Stimulated activated CD4-positive, alpha-beta T cell treated with anti-CD3 and anti-CD28 coated beads, Interleukin-15, amount 100 ng/mL, for 1 hour (primary cell): Measurements from ENCODE around the gene TRPM8.
"Not testable (repeated sequence)": the region's sequence is repeated elsewhere in the genome, so short reads cannot be mapped to it uniquely, and the experiment has no call there.

ENCODE experiments used
- DNase-seq, 2 donors: peaks; one replicate each; pipeline ENCODE4 v3.0.0-alpha.2; 2020; ENCODE audit warnings: low read depth in 1 of 2, low spot score in 1 of 2

TRPM8 gene

GRCh38 chr2:233936089-233936488, 18.9 kb downstream of the TRPM8 start:
- no peak for DNase-seq

GRCh38 chr2:233938676-233939370, 21.6 kb downstream of the TRPM8 start:
- DNase-seq: no peak

- DNase-seq: no peak
Observed at GRCh38 chr2:233940376-233941276, 23.5 kb downstream of the TRPM8 start.

GRCh38 chr2:233942731-233943130, 25.6 kb downstream of the TRPM8 start:
- DNase-seq: no peak

- no peak for DNase-seq
Observed at GRCh38 chr2:233944269-233944668, 27.1 kb downstream of the TRPM8 start.

- no peak for DNase-seq
Observed at GRCh38 chr2:233944722-233945121, 27.5 kb downstream of the TRPM8 start.

GRCh38 chr2:233945146-233945545, 28.0 kb downstream of the TRPM8 start:
- no peak for DNase-seq

- DNase-seq: no peak
Observed at GRCh38 chr2:233950078-233950825, 33.1 kb downstream of the TRPM8 start.

GRCh38 chr2:233952335-233952734, 35.2 kb downstream of the TRPM8 start:
- DNase-seq: no peak

- no peak for DNase-seq
Observed at GRCh38 chr2:233953087-233953801, 36.1 kb downstream of the TRPM8 start.

- DNase-seq: no peak
Observed at GRCh38 chr2:233960203-233960602, 43.0 kb downstream of the TRPM8 start.

- no peak for DNase-seq
Observed at GRCh38 chr2:233961905-233962304, 44.7 kb downstream of the TRPM8 start.

- no peak for DNase-seq
Observed at GRCh38 chr2:233964581-233964980, 47.4 kb downstream of the TRPM8 start.

- no peak for DNase-seq
Observed at GRCh38 chr2:233965032-233965603, 47.9 kb downstream of the TRPM8 start.

- DNase-seq: not testable (repeated sequence)
Observed at GRCh38 chr2:233965646-233966045, 48.5 kb downstream of the TRPM8 start.

GRCh38 chr2:233966388-233966787, 49.2 kb downstream of the TRPM8 start:
- DNase-seq: no peak

GRCh38 chr2:233967164-233967563, 50.0 kb downstream of the TRPM8 start:
- no peak for DNase-seq

GRCh38 chr2:233968556-233968955, 51.4 kb downstream of the TRPM8 start:
- no peak for DNase-seq

- DNase-seq: not testable (repeated sequence)
Observed at GRCh38 chr2:233972460-233972859, 55.3 kb downstream of the TRPM8 start.

GRCh38 chr2:233972941-233973575, 55.9 kb downstream of the TRPM8 start:
- DNase-seq: no peak
